RPMI8226 (cell line): ENCODE measurements around the gene CTDSP1.
A peak's percentile ranks its signal among the peaks of the same experiment; 100 is the strongest.

Source experiments
- DNase-seq: peaks from one replicate; pipeline ENCODE4 v3.0.0-alpha.2; 2015

The CTDSP1 gene

DNA sequence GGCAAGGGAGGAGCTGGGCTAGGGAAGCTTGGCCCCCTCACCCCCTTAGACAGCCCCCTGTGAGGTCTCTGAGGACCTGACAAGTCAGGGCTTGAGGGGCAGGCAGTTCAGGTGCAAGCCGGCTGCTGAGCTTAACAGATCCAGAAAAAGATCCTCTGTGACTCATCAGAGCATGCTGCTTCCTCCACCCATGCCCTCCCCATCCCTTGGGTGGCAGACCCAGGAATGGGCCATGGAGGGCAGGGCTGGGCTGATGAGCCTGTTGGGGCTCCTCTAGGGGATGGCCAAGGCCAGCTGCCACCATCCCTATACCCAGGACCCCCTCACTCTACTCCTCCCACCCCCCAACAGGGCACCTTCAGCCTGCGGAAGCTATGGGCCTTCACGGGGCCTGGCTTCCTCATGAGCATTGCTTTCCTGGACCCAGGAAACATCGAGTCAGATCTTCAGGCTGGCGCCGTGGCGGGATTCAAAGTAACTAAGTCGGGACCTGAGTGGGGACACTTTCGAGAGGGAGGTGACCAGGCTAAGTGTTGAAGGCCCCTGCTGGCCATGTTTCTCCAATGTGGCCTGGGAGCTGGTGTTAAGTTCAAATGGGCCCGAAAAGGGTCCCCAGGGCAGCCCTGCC is 15.7 kb upstream of the CTDSP1 start:
- DNase-seq, result no peak

DNA sequence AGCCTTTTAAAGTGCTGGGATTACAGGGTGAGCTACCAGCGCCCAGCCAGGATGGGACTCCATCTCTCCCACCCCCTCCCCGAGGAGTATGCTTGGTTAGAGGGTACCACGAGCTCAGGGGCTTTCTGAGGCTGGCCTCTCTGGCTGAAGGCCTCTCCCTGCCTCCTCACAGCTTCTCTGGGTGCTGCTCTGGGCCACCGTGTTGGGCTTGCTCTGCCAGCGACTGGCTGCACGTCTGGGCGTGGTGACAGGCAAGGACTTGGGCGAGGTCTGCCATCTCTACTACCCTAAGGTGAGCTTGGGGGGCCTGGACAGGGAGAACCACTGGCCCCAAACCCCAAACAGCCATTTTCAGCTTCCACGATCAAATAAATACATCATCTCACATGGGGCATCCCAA is 14.7 kb upstream of the CTDSP1 start:
- no peak for DNase-seq

DNA sequence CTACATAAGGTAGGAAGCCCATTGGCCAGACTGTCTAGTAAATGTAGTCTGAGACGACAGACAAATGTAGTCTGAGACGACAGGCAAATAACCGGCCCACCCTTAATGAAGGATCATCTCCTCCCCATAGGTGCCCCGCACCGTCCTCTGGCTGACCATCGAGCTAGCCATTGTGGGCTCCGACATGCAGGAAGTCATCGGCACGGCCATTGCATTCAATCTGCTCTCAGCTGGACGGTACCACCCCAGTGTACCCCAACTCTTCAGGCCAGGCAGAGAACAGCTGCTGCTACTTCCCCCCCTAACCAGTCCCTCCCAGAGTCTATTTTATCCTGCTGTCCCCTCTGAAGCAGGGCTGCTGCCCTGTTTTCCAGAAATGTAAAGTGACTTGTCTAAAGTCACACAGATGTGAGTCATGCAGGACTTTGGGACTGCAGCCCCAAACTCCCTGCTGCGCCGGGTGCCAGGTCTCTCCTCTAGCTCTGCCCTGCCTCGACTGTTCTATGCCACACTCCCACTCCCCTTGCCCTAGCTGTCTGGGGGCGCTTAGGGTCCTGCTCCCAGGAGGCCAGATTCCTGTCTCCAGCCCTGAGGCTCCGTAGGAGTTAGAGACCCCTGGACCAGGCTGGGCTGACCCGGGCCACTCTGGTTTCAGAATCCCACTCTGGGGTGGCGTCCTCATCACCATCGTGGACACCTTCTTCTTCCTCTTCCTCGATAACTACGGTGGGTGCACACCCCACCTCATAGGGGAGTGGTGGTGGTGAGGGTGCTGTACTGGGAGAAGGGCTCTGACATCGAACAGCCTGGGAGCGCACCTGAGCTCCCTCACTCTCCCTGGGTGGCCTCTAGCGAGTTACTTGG is 12.9 kb upstream of the CTDSP1 start:
- DNase-seq, result no peak

DNA sequence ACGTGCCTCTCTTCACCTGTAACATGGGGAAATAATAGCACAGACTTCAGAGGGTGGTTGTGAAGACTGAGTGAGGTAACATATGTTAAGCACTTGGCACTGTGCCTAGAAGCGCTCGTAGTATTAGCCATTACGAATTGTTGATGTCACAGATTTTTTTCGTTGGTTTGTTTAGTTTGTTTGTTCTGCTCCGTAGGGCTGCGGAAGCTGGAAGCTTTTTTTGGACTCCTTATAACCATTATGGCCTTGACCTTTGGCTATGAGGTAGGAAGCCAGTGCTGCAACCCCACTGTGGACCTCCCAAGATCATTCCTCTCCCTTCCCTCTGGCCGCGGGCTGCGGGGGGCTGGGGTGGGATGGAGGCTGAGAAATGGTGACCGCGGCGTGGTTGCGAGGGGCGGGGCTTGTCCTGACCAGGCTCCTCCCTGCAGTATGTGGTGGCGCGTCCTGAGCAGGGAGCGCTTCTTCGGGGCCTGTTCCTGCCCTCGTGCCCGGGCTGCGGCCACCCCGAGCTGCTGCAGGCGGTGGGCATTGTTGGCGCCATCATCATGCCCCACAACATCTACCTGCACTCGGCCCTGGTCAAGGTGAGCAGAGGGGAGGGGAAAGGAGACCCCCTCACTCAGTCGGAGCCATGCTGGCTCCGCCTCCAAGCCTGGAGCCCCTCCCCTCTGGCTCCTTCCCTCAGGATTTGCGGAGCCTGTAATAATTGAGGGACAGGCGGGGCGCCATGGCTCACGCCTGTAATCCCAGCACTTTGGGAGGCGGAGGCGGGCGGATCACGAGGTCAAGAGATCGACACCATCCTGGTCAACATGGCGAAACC is 12.1 kb upstream of the CTDSP1 start:
- DNase-seq, result peak; percentile 74

DNA sequence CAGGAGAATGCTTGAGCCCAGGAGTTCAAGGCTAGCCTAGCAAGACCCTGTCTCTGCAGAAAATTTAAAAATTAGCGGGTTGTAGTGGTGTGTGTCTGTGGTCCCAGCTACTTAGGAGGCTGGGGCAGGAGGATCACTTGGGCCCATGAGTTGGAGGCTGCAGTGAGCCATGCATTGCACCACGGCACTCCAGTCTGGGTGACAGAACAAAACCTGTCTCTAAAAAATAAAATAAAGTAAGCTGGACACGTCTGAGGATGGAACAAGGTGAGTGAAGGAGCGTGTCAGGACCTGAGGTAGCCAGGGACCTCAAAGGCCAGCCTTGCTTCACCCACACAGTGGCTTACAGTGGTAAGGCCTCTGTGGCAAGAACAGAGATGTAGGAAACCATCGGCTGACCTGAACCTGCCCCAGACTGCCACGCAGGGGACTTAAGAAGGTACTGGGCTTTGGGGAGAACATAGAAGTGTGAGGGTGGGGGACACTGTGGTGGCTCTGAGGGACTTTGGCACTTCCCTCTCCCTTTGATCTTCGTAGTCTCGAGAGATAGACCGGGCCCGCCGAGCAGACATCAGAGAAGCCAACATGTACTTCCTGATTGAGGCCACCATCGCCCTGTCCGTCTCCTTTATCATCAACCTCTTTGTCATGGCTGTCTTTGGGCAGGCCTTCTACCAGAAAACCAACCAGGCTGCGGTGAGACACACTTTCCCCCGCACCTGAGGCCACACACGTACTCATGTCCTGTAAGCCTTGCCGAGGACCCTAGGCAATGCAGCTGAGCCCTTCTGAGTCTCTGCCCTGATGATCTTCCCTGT is 10.1 kb upstream of the CTDSP1 start:
- DNase-seq, result no peak

DNA sequence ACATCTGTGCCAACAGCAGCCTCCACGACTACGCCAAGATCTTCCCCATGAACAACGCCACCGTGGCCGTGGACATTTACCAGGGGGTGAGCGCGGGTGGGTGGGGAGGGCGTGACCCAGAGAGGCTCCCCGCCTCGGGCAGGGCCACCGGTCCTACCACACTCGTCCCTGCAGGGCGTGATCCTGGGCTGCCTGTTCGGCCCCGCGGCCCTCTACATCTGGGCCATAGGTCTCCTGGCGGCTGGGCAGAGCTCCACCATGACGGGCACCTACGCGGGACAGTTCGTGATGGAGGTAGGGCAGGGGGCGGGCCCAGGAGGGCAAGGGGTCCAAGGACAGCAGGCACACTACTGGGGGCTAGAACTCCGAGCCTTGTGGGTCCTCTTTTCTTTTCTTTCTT is 8.5 kb upstream of the CTDSP1 start:
- no peak for DNase-seq

DNA sequence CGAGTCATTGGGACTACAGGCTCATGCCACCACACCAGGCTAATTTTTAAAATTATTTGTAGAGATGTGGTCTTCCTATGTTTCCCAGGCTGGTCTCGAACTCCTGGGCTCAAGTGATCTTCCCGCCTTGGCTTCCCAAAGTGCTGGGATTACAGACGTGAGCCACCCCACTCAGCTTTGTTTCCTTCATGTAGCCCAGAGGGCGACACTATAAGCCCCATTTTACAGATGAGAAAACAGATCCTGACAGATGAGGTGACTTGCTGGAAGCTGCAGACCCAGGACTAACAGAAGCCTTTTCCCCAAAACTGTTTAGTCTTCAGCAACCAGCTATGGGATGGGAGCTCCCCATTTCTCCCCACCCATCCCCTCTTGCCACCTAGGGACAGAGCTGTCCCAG is 7.2 kb upstream of the CTDSP1 start:
- no peak for DNase-seq

DNA sequence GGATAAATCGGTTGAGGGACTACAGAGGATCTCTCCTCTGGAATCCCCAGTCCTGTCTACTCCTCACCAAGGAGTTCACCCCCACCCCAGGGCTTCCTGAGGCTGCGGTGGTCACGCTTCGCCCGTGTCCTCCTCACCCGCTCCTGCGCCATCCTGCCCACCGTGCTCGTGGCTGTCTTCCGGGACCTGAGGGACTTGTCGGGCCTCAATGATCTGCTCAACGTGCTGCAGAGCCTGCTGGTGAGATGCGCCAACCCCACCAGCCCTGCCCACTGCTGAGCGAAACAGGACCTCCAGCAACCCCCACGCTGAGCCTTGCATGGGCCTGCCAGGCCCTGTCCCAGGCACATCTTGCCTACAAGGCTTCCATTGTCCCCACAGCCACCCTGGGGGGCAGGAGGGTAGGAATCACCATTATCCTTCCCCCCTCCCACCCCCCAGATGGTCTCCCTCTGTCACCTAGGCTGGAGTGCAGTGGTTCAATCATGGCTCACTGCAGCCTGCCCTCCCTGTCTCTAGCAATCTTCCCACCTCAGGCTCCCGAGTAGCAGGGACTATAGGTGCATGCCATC is 6.7 kb upstream of the CTDSP1 start:
- DNase-seq, result no peak

DNA sequence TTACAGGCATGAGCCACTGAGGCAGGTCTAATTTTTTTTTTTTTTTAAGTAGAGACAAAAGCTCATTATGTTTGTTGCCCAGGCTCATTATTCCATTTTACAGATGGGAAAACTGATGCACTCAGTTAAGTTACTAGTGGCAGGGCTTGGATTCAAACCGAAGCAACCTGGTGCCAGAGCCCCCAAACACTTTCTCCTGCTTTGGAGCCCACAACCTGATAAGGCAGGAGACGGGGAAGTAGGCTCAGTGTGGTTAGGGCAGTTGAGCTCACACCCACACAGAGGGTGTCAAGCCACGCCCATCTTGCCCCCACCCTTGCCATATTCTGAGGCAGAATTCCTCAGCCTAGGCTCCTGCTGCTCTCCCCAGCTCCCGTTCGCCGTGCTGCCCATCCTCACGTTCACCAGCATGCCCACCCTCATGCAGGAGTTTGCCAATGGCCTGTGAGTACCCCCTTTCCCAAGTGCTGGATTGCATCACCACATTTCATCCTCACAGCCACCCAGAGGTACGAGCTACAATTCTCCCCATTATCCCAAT is 5.8 kb upstream of the CTDSP1 start:
- DNase-seq, result no peak

DNA sequence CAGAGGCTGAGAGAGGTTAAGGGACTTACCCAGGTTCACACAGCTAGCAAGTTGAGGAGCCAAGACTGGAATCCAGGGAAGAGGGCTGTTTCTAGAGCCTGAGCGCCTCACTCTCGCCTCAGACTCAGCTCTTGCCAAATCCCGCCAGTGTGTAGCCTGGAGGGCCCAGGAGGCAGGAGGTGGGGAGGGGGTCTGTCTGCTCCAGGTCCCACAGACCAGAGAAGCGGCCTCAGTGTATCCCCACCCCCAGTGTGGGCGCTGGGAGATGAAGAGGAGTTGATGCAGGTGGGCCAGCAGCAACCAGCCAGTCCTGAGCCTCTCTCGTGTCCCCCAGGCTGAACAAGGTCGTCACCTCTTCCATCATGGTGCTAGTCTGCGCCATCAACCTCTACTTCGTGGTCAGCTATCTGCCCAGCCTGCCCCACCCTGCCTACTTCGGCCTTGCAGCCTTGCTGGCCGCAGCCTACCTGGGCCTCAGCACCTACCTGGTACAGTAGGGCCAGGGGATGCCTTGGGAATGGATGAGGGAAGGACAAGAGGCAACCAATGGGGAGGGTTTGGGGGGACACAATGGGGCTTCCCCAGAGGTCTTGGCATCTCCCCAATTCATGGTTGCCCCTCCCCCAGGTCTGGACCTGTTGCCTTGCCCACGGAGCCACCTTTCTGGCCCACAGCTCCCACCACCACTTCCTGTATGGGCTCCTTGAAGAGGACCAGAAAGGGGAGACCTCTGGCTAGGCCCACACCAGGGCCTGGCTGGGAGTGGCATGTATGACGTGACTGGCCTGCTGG is 5.2 kb upstream of the CTDSP1 start:
- no peak for DNase-seq

DNA sequence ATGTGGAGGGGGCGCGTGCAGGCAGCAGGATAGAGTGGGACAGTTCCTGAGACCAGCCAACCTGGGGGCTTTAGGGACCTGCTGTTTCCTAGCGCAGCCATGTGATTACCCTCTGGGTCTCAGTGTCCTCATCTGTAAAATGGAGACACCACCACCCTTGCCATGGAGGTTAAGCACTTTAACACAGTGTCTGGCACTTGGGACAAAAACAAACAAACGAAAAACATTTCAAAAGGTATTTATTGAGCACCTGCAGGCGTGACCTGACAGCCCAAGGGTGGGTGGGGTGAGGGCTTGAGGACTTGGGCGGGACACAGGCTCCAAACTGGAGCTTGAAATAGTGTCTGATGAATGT is 4.6 kb upstream of the CTDSP1 start:
- DNase-seq, result no peak

DNA sequence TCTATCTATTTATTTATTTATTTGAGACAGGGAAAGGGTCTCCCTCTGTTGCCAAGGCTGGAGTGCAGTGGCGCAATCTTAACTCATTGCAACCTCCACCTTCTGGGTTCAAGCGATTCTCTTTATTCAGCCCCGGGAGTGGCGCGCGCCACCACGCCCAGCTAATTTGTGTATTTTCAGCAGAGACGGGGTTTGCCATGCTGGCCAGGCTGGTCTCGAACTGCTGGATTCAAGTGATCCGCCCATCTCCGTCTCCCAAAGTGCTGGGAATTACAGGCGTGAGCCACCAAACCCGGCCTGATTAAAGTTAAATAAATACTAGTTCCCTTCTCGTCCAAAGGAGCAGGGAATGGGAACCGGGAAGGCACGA is 4.2 kb upstream of the CTDSP1 start:
- no peak for DNase-seq

DNA sequence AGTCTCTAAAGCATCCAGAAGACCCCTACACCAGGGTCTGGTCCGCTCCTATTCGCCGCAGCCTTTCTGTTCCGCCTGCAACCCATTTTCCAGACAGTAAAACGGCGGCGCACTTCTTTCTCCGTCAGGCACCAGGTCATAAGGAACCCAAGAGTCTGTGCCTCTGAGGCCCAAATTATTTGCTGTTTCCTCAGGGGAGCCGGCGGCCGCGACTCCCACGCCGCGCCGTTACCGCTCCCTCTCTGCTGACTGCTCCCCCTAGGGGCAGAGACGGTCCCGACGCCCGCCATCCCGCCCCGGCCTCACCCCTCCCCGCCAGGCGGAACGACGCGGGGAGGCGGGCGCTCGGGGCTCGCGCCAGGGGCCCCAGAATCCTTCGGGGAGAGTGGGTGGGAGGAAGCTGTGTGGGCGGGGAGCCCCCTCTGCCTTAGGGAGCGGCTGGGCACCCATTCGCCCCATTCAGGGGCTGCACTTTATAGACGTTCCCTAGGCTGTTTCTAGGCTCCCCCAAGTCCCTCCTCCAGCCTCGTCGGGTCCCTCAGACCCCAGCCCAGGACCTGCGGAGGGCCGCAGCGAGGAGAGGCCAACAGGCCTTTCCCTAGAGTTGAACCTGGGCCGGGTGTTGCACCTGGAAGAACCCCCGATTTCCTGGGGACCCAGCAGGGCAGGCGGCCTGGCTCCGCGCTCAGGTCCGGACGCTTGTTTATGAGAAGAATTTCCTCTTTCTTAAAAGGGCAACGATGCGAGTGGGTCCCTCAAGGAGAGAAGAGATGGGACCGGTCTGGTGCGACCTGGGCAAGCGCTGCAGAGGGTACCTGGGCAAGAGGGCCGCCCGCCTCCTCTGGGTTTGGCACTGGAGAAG is 3.6 kb upstream of the CTDSP1 start:
- peak; percentile 94 for DNase-seq

DNA sequence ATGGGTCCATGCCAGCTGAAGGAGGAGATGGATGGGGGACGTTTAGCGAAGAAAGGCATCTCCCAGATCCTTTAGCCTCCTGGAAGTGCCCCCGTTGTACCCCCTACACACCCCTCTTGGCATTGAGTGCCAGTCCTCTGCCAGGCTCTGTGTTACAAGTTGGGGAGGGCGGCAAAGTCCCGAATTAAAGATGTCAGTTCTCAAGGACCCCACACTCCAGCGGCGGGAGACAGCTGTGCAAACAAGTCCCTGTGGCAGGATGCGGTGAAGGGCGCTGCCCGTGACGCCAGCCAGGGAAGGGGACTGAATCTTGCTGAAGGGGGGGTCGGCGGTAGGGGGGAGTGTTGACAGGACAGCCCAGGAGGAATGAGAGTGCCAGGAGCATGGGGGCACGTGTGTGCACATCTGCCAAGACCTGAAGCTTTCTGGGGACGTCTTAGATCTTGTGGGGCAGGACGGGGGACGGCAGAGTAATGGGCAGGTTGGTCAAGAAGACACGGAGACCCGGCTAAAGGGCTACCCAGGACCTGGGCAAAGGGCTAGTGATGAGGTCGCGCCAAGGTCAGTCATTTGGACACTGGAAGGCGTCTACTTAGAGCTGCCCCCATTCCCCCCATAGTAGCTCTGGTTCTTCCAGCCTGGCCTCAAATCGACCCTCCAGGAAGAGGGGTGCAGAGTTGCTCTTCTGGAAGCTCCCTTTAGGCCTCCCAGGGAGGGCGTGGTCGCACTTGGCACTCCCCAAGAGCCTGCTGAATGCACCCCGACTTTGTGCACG is 2.8 kb upstream of the CTDSP1 start:
- DNase-seq, result peak; percentile 64

DNA sequence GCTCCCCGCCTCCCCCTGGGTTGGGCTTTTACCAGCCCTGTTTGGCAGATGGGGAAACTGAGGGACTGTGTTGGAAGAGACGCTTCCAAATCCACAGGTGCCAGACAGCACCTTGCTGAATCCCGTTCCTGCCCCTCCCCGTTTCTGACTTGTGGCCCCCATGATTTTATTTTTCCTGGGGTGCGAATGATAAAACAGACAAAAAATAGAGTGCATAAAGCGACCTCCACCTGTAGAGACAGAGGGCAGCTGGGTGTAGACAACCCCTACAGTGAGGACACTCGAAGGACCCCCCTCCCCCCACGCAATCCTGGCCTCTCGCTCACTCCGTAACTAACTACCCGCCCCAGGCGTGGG is 2.2 kb upstream of the CTDSP1 start:
- DNase-seq, result peak; percentile 50

DNA sequence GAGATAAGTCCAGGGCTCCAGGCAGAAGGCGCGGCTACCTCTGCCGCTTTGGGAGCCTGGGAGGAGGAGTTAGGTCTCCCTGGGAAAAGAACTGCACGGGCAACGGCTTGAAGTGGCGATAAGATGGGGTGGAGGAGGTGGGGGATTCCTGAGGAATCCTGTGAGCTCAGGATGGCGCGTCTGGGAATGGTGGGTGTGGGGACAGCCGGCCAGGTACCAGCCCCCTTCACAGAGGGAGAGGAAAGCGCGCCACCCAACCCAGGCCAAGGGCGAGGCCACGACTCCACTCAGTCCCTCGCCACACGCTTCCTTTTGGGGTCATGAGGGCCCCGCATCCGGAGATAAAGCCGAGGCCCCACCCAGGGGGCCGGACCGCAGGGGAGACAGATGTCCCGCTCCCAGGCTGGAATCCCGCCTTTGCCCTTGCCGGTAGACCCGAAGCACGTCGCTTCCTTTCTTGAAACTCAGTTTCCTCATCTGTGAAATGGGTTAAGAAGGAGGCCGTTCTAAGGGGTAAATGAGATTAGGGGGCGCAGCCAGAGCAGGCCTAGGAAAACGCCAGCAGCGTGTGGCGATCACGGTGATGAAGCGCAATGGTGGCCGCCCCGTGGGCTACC is 1.7 kb upstream of the CTDSP1 start:
- peak; percentile 63 for DNase-seq

DNA sequence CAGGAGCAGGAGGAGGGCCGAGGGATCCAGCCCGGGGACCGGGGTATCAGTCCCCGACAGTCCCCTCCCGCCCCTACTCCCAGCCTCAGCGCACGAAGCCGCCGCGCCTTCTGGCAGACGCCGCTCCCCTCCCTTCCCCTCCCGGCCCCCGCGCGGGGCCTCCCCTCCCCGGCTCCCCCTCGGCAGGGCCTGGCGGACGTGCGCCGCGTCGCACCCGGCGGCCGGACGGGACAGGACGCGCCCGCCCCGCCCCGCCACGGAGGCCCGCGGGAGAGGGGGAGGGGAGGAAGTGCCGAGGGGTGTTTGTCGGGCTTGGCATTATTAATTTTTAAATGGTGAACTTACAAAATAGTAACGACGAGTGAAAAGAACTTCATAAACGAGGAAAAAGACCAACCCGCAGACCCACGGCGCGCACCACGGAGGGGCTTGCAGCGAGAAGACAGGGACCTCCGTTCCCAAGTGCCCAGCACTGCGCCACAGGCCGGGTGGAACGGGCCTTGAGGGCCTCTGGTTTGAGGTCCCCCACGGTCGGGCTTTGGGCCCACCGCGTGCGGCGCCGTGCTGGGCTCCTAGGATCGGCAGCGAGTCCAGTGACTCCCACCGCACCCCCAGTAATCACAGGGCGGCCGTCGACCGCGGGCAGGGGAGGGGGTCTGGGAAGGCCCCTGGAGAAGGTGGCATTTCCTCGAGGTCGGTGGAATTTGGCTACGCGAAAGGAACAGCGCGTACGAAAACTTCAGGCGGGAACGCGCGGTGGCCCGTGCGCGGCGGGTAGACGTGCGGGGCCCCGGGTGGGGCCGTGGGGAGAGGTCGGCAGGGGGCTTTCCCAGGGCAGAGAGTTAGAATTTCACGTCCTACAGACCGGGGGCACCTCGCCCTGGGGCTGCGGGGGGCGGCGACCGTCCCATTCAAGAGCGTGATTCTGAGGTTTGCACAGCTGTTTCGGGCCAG is 954 bp upstream of the CTDSP1 start:
- peak; percentile 81 for DNase-seq
